ENCODE results near the gene APBA1. TPM values are rescaled to one million over a fixed set of nuclear protein-coding genes. Genes with fewer than 3 reads are reported as not detected.

APBA1 gene
- total RNA-seq, 1 donor from 2014 or later = 5.9 TPM

GRCh38 chr9:69617006-69617405 lies 55.2 kb downstream of the APBA1 start:
- Histone ChIP-seq H2AFZ (ENCODE audit: low read depth, low read length) (no peak overlapping the region), H3K27me3 (ENCODE audit: insufficient read depth, low read length) (no peaks in the 10 kb centered on the region), H3K27ac (ENCODE audit: low read depth, low read length) (no peak overlapping the region), H4K20me1 (ENCODE audit: insufficient read depth, low read length) (no peaks in the 10 kb centered on the region), H3K9me3 (ENCODE audit: insufficient read depth, low read depth, low read length) (no peaks in the 10 kb centered on the region), H3K9ac (ENCODE audit: low read length) (no peak overlapping the region), H3K79me2 (ENCODE audit: insufficient read depth, low read length) (no peaks in the 10 kb centered on the region), H3K4me1 (ENCODE audit: insufficient read depth, low read length) (no peaks in the 10 kb centered on the region), H3K4me3 (ENCODE audit: insufficient read depth, low read depth, low read length) (no peak overlapping the region), H3K4me2 (ENCODE audit: low read length) (no peak overlapping the region), H3K36me3 (ENCODE audit: insufficient read depth, low read length) (no peaks in the 10 kb centered on the region)
- no peaks in the 10 kb centered on the region for H3K9me3 Mint-ChIP-seq (ENCODE audit: unreplicated experiment)
- FAIRE-seq = no peak
- no peak for TF ChIP-seq EZH2 (IDR thresholded peaks at IDR 0.05; ENCODE audit: insufficient read depth, low read length)
- no peak for TF ChIP-seq CTCF (IDR thresholded peaks at IDR 0.05; ENCODE audit: insufficient read depth, low read depth, low read length)
- no peaks in the 10 kb centered on the region for H3K4me1 Mint-ChIP-seq (ENCODE audit: low read depth, unreplicated experiment)
- H3K27ac Mint-ChIP-seq (ENCODE audit: unreplicated experiment) = no peak overlapping the region
- peaks cover 2% of the 10 kb centered on the region for H3K27me3 Mint-ChIP-seq (ENCODE audit: low read depth, unreplicated experiment)
- no peak for DNase-seq (ENCODE audit: low read depth)
- no peaks in the 10 kb centered on the region for H3K36me3 Mint-ChIP-seq (ENCODE audit: low read depth, unreplicated experiment)
- no peak overlapping the region for H3K4me3 Mint-ChIP-seq (ENCODE audit: unreplicated experiment)

- no peaks in the 10 kb centered on the region for H3K9me3 ChIP-seq (ENCODE audit: insufficient read depth, low read depth, low read length)
- H3K9ac ChIP-seq (ENCODE audit: low read length) = no peak overlapping the region
- no peak overlapping the region for H3K4me2 ChIP-seq (ENCODE audit: low read length)
- no peaks in the 10 kb centered on the region for H3K79me2 ChIP-seq (ENCODE audit: insufficient read depth, low read length)
- TF ChIP-seq CTCF (IDR thresholded peaks at IDR 0.05; ENCODE audit: insufficient read depth, low read depth, low read length) = no peak
- TF ChIP-seq EZH2 (IDR thresholded peaks at IDR 0.05; ENCODE audit: insufficient read depth, low read length) = no peak
- no peaks in the 10 kb centered on the region for H3K9me3 Mint-ChIP-seq (ENCODE audit: unreplicated experiment)
- H3K27ac Mint-ChIP-seq (ENCODE audit: unreplicated experiment) = no peak overlapping the region
- no peaks in the 10 kb centered on the region for H3K36me3 Mint-ChIP-seq (ENCODE audit: low read depth, unreplicated experiment)
- DNase-seq (ENCODE audit: low read depth) (no peak), FAIRE-seq (no peak)
- no peaks in the 10 kb centered on the region for H3K27me3 ChIP-seq (ENCODE audit: insufficient read depth, low read length)
- no peaks in the 10 kb centered on the region for H3K4me1 ChIP-seq (ENCODE audit: insufficient read depth, low read length)
- no peaks in the 10 kb centered on the region for H3K4me1 Mint-ChIP-seq (ENCODE audit: low read depth, unreplicated experiment)
- H3K4me3 ChIP-seq (ENCODE audit: insufficient read depth, low read depth, low read length) = no peak overlapping the region
- no peak overlapping the region for H3K27ac ChIP-seq (ENCODE audit: low read depth, low read length)
- H3K36me3 ChIP-seq (ENCODE audit: insufficient read depth, low read length) = no peaks in the 10 kb centered on the region
- no peak overlapping the region for H3K4me3 Mint-ChIP-seq (ENCODE audit: unreplicated experiment)
- no peaks in the 10 kb centered on the region for H4K20me1 ChIP-seq (ENCODE audit: insufficient read depth, low read length)
- H3K27me3 Mint-ChIP-seq (ENCODE audit: low read depth, unreplicated experiment) = peaks cover 2% of the 10 kb centered on the region
- no peak overlapping the region for H2AFZ ChIP-seq (ENCODE audit: low read depth, low read length)
Observed at GRCh38 chr9:69615880-69616279, 56.3 kb downstream of the APBA1 start.

GRCh38 chr9:69611221-69611620 lies 61.0 kb downstream of the APBA1 start:
- Histone ChIP-seq H2AFZ (ENCODE audit: low read depth, low read length) (no peak overlapping the region), H3K4me2 (ENCODE audit: low read length) (no peak overlapping the region), H4K20me1 (ENCODE audit: insufficient read depth, low read length) (no peaks in the 10 kb centered on the region), H3K4me1 (ENCODE audit: insufficient read depth, low read length) (peaks cover 2% of the 10 kb centered on the region), H3K36me3 (ENCODE audit: insufficient read depth, low read length) (no peaks in the 10 kb centered on the region), H3K27ac (ENCODE audit: low read depth, low read length) (no peak overlapping the region), H3K9ac (ENCODE audit: low read length) (no peak overlapping the region), H3K79me2 (ENCODE audit: insufficient read depth, low read length) (no peaks in the 10 kb centered on the region), H3K4me3 (ENCODE audit: insufficient read depth, low read depth, low read length) (no peak overlapping the region), H3K27me3 (ENCODE audit: insufficient read depth, low read length) (no peaks in the 10 kb centered on the region), H3K9me3 (ENCODE audit: insufficient read depth, low read depth, low read length) (no peaks in the 10 kb centered on the region)
- FAIRE-seq = no peak
- DNase-seq (ENCODE audit: low read depth) = no peak
- H3K36me3 Mint-ChIP-seq (ENCODE audit: low read depth, unreplicated experiment) = no peaks in the 10 kb centered on the region
- H3K27ac Mint-ChIP-seq (ENCODE audit: unreplicated experiment) = no peak overlapping the region
- peaks cover 4% of the 10 kb centered on the region for H3K9me3 Mint-ChIP-seq (ENCODE audit: unreplicated experiment)
- TF ChIP-seq CTCF (IDR thresholded peaks at IDR 0.05; ENCODE audit: insufficient read depth, low read depth, low read length) = no peak
- H3K4me3 Mint-ChIP-seq (ENCODE audit: unreplicated experiment) = no peak overlapping the region
- no peaks in the 10 kb centered on the region for H3K27me3 Mint-ChIP-seq (ENCODE audit: low read depth, unreplicated experiment)
- no peaks in the 10 kb centered on the region for H3K4me1 Mint-ChIP-seq (ENCODE audit: low read depth, unreplicated experiment)

Measured in astrocyte (in vitro differentiated cells and primary cell).